WTC11 (cell line): Measurements from ENCODE around the gene DNM3.

Experiments used
- CTCF ChIP-seq: fragments of 200-600 bp; IDR thresholded peaks from 2 replicates; pipeline ENCODE4 v1.8.0; 2022; ENCODE audit warnings: antibody characterized with exemption
- NFYB ChIP-seq: sonication (generic); formaldehyde crosslinking; conservative IDR thresholded peaks from 2 replicates; pipeline ENCODE4 v1.8.0; 2022; ENCODE audit warnings: low read depth, missing genetic modification reagents
- USF1 ChIP-seq: sonication (generic); formaldehyde crosslinking; IDR thresholded peaks from 2 replicates; pipeline ENCODE4 v1.8.0; 2022; ENCODE audit warnings: mild to moderate bottlenecking, missing genetic modification reagents
- TF ChIP-seq, protein P1 (sequence below): sonication (generic); formaldehyde crosslinking; IDR thresholded peaks from 2 replicates; pipeline ENCODE4 v1.8.1; 2022; ENCODE audit warnings: low read depth, missing genetic modification reagents, borderline replicate concordance
- TF ChIP-seq, protein P2 (sequence below): sonication (generic); formaldehyde crosslinking; IDR thresholded peaks from 2 replicates; pipeline ENCODE4 v1.8.0; 2022; ENCODE audit warnings: mild to moderate bottlenecking, missing genetic modification reagents

DNA sequence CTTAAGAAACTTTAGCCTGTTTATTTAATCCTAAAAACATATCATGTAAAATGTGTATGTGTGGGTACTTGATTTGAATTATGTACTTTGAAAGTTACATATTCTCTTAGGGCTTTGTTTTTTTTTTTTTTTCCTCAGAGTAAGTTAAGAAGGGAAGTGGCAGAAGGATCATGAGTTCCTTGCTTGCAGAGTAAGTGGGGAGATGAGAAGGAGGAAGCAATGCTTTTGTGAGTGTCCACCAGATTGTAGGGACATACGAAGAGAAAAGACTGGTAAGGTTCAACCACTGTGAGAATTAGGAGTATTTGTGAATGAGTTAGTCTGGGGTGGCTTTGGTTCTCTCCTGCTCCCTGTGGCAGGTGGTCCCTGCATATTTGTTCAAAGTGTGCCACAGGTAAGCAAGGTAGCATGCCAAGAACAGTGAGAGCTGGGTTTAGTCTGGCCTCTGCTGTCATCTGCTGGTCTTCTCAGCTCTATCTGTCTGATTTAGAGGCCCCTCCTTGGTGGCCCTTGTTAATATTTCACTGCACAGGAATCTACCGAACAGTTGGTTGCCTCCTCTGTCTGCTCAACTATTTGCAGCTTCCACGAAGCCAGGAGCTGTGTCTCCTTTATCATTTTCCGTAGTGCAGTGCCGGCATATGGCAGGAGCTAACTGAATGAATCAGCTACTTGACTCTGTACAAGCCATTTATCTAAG is 9.5 kb downstream of the DNM3 start:
- TF ChIP-seq, protein P1, sequence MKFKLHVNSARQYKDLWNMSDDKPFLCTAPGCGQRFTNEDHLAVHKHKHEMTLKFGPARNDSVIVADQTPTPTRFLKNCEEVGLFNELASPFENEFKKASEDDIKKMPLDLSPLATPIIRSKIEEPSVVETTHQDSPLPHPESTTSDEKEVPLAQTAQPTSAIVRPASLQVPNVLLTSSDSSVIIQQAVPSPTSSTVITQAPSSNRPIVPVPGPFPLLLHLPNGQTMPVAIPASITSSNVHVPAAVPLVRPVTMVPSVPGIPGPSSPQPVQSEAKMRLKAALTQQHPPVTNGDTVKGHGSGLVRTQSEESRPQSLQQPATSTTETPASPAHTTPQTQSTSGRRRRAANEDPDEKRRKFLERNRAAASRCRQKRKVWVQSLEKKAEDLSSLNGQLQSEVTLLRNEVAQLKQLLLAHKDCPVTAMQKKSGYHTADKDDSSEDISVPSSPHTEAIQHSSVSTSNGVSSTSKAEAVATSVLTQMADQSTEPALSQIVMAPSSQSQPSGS (CRISPR knock-in tag): no peak
- TF ChIP-seq CTCF (no peak), USF1 (CRISPR knock-in tag) (no peak), NFYB (CRISPR knock-in tag) (no peak)
- TF ChIP-seq, protein P2, sequence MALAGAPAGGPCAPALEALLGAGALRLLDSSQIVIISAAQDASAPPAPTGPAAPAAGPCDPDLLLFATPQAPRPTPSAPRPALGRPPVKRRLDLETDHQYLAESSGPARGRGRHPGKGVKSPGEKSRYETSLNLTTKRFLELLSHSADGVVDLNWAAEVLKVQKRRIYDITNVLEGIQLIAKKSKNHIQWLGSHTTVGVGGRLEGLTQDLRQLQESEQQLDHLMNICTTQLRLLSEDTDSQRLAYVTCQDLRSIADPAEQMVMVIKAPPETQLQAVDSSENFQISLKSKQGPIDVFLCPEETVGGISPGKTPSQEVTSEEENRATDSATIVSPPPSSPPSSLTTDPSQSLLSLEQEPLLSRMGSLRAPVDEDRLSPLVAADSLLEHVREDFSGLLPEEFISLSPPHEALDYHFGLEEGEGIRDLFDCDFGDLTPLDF: no peak
